Immature natural killer cell (primary cell): ENCODE data around the gene RFNG. TPM values are rescaled to one million over a fixed set of nuclear protein-coding genes. Genes with fewer than 3 reads are reported as not detected.

Experiments used
- polyA plus RNA-seq, 3 donors: library from polyadenylated mRNA; unstranded; fragments of 300-500 nt; fragmentation: Illumina TruSeq; gene quantifications; one replicate each; pipeline ENCODE4 v1.2.3, GENCODE V29; 2021

The RFNG gene
- polyA plus RNA-seq, 3 donors from 2014 or later: 2.2 to 3.7 (median 3.2) TPM

Other genes starting within 250 kb of the RFNG start
- not detected for gene GCGR, start 247.7 kb downstream of the RFNG start, polyA plus RNA-seq
- 100 to 1,000 TPM; 112 to 178 (median 124) TPM for gene MCRIP1, start 218.5 kb downstream of the RFNG start, polyA plus RNA-seq
- not detected for gene PPP1R27, start 216.8 kb downstream of the RFNG start, polyA plus RNA-seq
- gene P4HB, start 191.3 kb downstream of the RFNG start, polyA plus RNA-seq: 100 to 1,000 TPM; 365 to 534 (median 475) TPM
- gene ARHGDIA, start 180.5 kb downstream of the RFNG start, polyA plus RNA-seq: 100 to 1,000 TPM; 100 to 245 (median 133) TPM
- gene ALYREF, start 160.2 kb downstream of the RFNG start, polyA plus RNA-seq: 10 to 100 TPM; 36.2 to 63.3 (median 40.1) TPM
- gene ANAPC11, start 160.1 kb downstream of the RFNG start, polyA plus RNA-seq: 100 to 1,000 TPM; 339 to 578 (median 348) TPM
- not detected for gene NPB, start 149.6 kb downstream of the RFNG start, polyA plus RNA-seq
- 10 to 100 TPM; 44.7 to 59.6 (median 49.5) TPM for gene PCYT2, start 140.4 kb downstream of the RFNG start, polyA plus RNA-seq
- gene SIRT7, start 133.6 kb downstream of the RFNG start, polyA plus RNA-seq: 10 to 100 TPM; 27.2 to 54.7 (median 36.2) TPM
- gene MAFG, start 124.1 kb downstream of the RFNG start, polyA plus RNA-seq: 1 to 10 TPM; 1.1 to 4.8 (median 1.3) TPM
- gene PYCR1, start 114.5 kb downstream of the RFNG start, polyA plus RNA-seq: 1 to 10 TPM; 1.1 to 3.3 (median 1.9) TPM
- gene MYADML2, start 104.6 kb downstream of the RFNG start, polyA plus RNA-seq: not detected
- gene NOTUM, start 90.6 kb downstream of the RFNG start, polyA plus RNA-seq: not detected
- gene ASPSCR1, start 74.2 kb downstream of the RFNG start, polyA plus RNA-seq: 10 to 100 TPM; 21.1 to 32.9 (median 31.3) TPM
- 100 to 1,000 TPM in 2 of 3 donors, 10 to 100 TPM in 1; 70.0 to 104 (median 100) TPM for gene CENPX, start 28.9 kb downstream of the RFNG start, polyA plus RNA-seq
- 1 to 10 TPM; 4.7 to 9.9 (median 5.2) TPM for gene LRRC45, start 28.5 kb downstream of the RFNG start, polyA plus RNA-seq
- gene RAC3, start 20.1 kb downstream of the RFNG start, polyA plus RNA-seq: not detected
- 100 to 1,000 TPM; 144 to 242 (median 165) TPM for gene DCXR, start 14.1 kb downstream of the RFNG start, polyA plus RNA-seq
- 100 to 1,000 TPM; 174 to 212 (median 183) TPM for gene GPS1, start 87 bp upstream of the RFNG start, polyA plus RNA-seq
- 10 to 100 TPM; 61.7 to 85.3 (median 82.5) TPM for gene DUS1L, start 14.0 kb upstream of the RFNG start, polyA plus RNA-seq
- 1 to 10 TPM in 1 of 3 donors, under 1 TPM in 2; 0.10 to 2.7 (median 0.23) TPM for gene FASN, start 46.4 kb upstream of the RFNG start, polyA plus RNA-seq
- gene CCDC57, start 161.0 kb upstream of the RFNG start, polyA plus RNA-seq: 10 to 100 TPM; 27.7 to 65.8 (median 28.8) TPM
- 10 to 100 TPM in 1 of 3 donors, 1 to 10 TPM in 2; 5.8 to 12.2 (median 6.8) TPM for gene SLC16A3, start 177.2 kb upstream of the RFNG start, polyA plus RNA-seq
- gene CSNK1D, start 221.9 kb upstream of the RFNG start, polyA plus RNA-seq: 100 to 1,000 TPM in 1 of 3 donors, 10 to 100 TPM in 2; 48.9 to 130 (median 55.9) TPM